CD4-positive, alpha-beta T cell treated with Interferon alpha-2 for 1 hour (primary cell): ENCODE results near the gene UBE2QL1.

Source experiments
- DNase-seq, 2 donors: peaks; one replicate each; pipeline ENCODE4 v3.0.0-alpha.2; 2020 to 2022

The UBE2QL1 gene

GRCh38 chr5:6448622-6449464 lies at the start of gene UBE2QL1:
TSS of gene UBE2QL1 (plus strand) at chr5:6448859. CDS start at chr5:6448894, 35 bp downstream.
- DNase-seq: no peak

GRCh38 chr5:6399980-6400910 lies 48.4 kb upstream of the UBE2QL1 start:
- no peak for DNase-seq

GRCh38 chr5:6401410-6401809 lies 47.2 kb upstream of the UBE2QL1 start:
- no peak for DNase-seq

GRCh38 chr5:6402939-6403338 lies 45.7 kb upstream of the UBE2QL1 start:
- DNase-seq: no peak

- no peak for DNase-seq
Observed at GRCh38 chr5:6403416-6403815, 45.2 kb upstream of the UBE2QL1 start.

GRCh38 chr5:6404129-6404528 lies 44.5 kb upstream of the UBE2QL1 start:
- DNase-seq: no peak

- DNase-seq: no peak
Observed at GRCh38 chr5:6405591-6405990, 43.1 kb upstream of the UBE2QL1 start.

- no peak for DNase-seq
Observed at GRCh38 chr5:6407558-6408259, 41.0 kb upstream of the UBE2QL1 start.

- no peak for DNase-seq
Observed at GRCh38 chr5:6408260-6408596, 40.4 kb upstream of the UBE2QL1 start.

GRCh38 chr5:6408627-6409446 lies 39.8 kb upstream of the UBE2QL1 start:
- no peak for DNase-seq

GRCh38 chr5:6410421-6410820 lies 38.2 kb upstream of the UBE2QL1 start:
- no peak for DNase-seq

- no peak for DNase-seq
Observed at GRCh38 chr5:6411141-6411540, 37.5 kb upstream of the UBE2QL1 start.

- DNase-seq: no peak
Observed at GRCh38 chr5:6412811-6413210, 35.8 kb upstream of the UBE2QL1 start.

- DNase-seq: no peak
Observed at GRCh38 chr5:6417657-6418056, 31.0 kb upstream of the UBE2QL1 start.

- DNase-seq: no peak
Observed at GRCh38 chr5:6418679-6419276, 29.9 kb upstream of the UBE2QL1 start.

- no peak for DNase-seq
Observed at GRCh38 chr5:6419340-6419852, 29.3 kb upstream of the UBE2QL1 start.

- DNase-seq: no peak
Observed at GRCh38 chr5:6423327-6424109, 25.1 kb upstream of the UBE2QL1 start.

GRCh38 chr5:6424110-6424659 lies 24.5 kb upstream of the UBE2QL1 start:
- no peak for DNase-seq

- DNase-seq: no peak
Observed at GRCh38 chr5:6424700-6425099, 24.0 kb upstream of the UBE2QL1 start.

GRCh38 chr5:6427694-6428093 lies 21.0 kb upstream of the UBE2QL1 start:
- no peak for DNase-seq
